ENCODE data around the gene PCMT1. TPM values are rescaled to one million over a fixed set of nuclear protein-coding genes. Genes with fewer than 3 reads are reported as not detected.

PCMT1 gene
- total RNA-seq, 4 donors from 2014 or later = 77.5 to 101 (median 88.0) TPM

GRCh38 chr6:149820506-149820905 lies 71.0 kb downstream of the PCMT1 start:
- Histone ChIP-seq H3K4me1 (no peaks in the 10 kb centered on the region), H3K27me3 (no peaks in the 10 kb centered on the region), H3K36me3 (peaks cover 0 to 68% (median 0%) of the 10 kb centered on the region in 3 donors), H3K9me3 (no peaks in the 10 kb centered on the region), H3K4me3 (no peak overlapping the region), H3K27ac (no peak overlapping the region)
- intact Hi-C loops (cut with DNase I) = no loop called here
- DNase-seq = no peak
- TF ChIP-seq CTCF (IDR thresholded peaks at IDR 0.05) (no peak), POLR2A (IDR thresholded peaks at IDR 0.05) (no peak)
- 93 to 97% methylated on average over 7 of the region's 7 CpGs for WGBS, 2 donors

- Histone ChIP-seq H3K36me3 (peaks cover 0 to 78% (median 0%) of the 10 kb centered on the region in 3 donors), H3K4me3 (no peak overlapping the region), H3K9me3 (no peaks in the 10 kb centered on the region), H3K27ac (no peak overlapping the region), H3K4me1 (no peaks in the 10 kb centered on the region), H3K27me3 (no peaks in the 10 kb centered on the region)
- intact Hi-C loops (cut with DNase I) = no loop called here
- no peak for DNase-seq
- 77 to 100% methylated on average over 1 of the region's 1 CpG for WGBS, 2 donors
- no peak for TF ChIP-seq POLR2A (IDR thresholded peaks at IDR 0.05)
- no peak for TF ChIP-seq CTCF (IDR thresholded peaks at IDR 0.05)
These were observed 72.0 kb downstream of the PCMT1 start for GRCh38 chr6:149821492-149821891.

GRCh38 chr6:149823013-149823412 lies 73.5 kb downstream of the PCMT1 start:
- H3K27me3 ChIP-seq = no peaks in the 10 kb centered on the region
- no peak overlapping the region for H3K27ac ChIP-seq
- intact Hi-C loops (cut with DNase I) = no loop called here
- DNase-seq = no peak
- H3K4me1 ChIP-seq = no peaks in the 10 kb centered on the region
- no peak overlapping the region for H3K4me3 ChIP-seq
- TF ChIP-seq POLR2A (IDR thresholded peaks at IDR 0.05) (no peak), CTCF (IDR thresholded peaks at IDR 0.05) (no peak)
- peaks cover 0 to 89% (median 0%) of the 10 kb centered on the region in 3 donors for H3K36me3 ChIP-seq
- no peaks in the 10 kb centered on the region for H3K9me3 ChIP-seq
- 81 to 89% methylated on average over 4 of the region's 4 CpGs for WGBS, 2 donors

- Histone ChIP-seq H3K27ac (no peak overlapping the region), H3K9me3 (no peaks in the 10 kb centered on the region), H3K36me3 (peaks cover 0 to 88% (median 0%) of the 10 kb centered on the region in 3 donors), H3K4me1 (no peaks in the 10 kb centered on the region), H3K27me3 (no peaks in the 10 kb centered on the region), H3K4me3 (no peak overlapping the region)
- intact Hi-C loops (cut with DNase I) = no loop called here
- DNase-seq = no peak
- WGBS, 2 donors = 81 to 85% methylated on average over 4 of the region's 4 CpGs
- no peak for TF ChIP-seq CTCF (IDR thresholded peaks at IDR 0.05)
- TF ChIP-seq POLR2A (IDR thresholded peaks at IDR 0.05) = no peak
These were observed 75.8 kb downstream of the PCMT1 start for GRCh38 chr6:149825292-149825691.

- H3K9me3 ChIP-seq = no peaks in the 10 kb centered on the region
- TF ChIP-seq POLR2A (IDR thresholded peaks at IDR 0.05) (no peak), CTCF (IDR thresholded peaks at IDR 0.05) (no peak)
- 81 to 86% methylated on average over 7 of the region's 7 CpGs for WGBS, 2 donors
- H3K4me3 ChIP-seq = peak overlapping the region in 1 of 4 donors; percentile 5
- peaks cover 0 to 87% (median 7%) of the 10 kb centered on the region in 3 donors for H3K36me3 ChIP-seq
- no peak for DNase-seq
- no peaks in the 10 kb centered on the region for H3K27me3 ChIP-seq
- intact Hi-C loops (cut with DNase I) = no loop called here
- H3K4me1 ChIP-seq = no peaks in the 10 kb centered on the region
- no peak overlapping the region for H3K27ac ChIP-seq
These were observed 81.3 kb downstream of the PCMT1 start for GRCh38 chr6:149830731-149831307.

Data from esophagus squamous epithelium (tissue), 5 donors.